Hepatocyte (in vitro differentiated cells): ENCODE results near the gene PES1.
"Not testable (repeated sequence)": the region's sequence is repeated elsewhere in the genome, so short reads cannot be mapped to it uniquely, and the experiment has no call there.

Source experiments
- CTCF ChIP-seq: fragments of 200-600 bp; sonication (generic); IDR thresholded peaks from 2 replicates; pipeline ENCODE4 v1.5.1; 2016; ENCODE audit warnings: antibody characterized with exemption, mild to moderate bottlenecking; ENCODE audit not compliant: poor library complexity
- EZH2phosphoT487 ChIP-seq: fragments of 200-600 bp; sonication (generic); IDR thresholded peaks from one replicate; pipeline ENCODE4 v1.6.1; 2018; ENCODE audit warnings: antibody characterized with exemption, mild to moderate bottlenecking, low read depth, moderate library complexity; ENCODE audit not compliant: unreplicated experiment, severe bottlenecking

GRCh38 chr22:30567277-30567676, 24.4 kb downstream of the PES1 start:
- not testable (repeated sequence) for TF ChIP-seq CTCF, EZH2phosphoT487
